ENCODE results near the gene CMTM3. TPM values are rescaled to one million over a fixed set of nuclear protein-coding genes. Genes with fewer than 3 reads are reported as not detected.

CMTM3 gene
- total and polyA plus RNA-seq, 9 of the 15 experiments (the other 6 are each of a cell fraction or from before 2014, with no cell fraction given) = 4.6 to 33.4 (median 17.5) TPM

DNA sequence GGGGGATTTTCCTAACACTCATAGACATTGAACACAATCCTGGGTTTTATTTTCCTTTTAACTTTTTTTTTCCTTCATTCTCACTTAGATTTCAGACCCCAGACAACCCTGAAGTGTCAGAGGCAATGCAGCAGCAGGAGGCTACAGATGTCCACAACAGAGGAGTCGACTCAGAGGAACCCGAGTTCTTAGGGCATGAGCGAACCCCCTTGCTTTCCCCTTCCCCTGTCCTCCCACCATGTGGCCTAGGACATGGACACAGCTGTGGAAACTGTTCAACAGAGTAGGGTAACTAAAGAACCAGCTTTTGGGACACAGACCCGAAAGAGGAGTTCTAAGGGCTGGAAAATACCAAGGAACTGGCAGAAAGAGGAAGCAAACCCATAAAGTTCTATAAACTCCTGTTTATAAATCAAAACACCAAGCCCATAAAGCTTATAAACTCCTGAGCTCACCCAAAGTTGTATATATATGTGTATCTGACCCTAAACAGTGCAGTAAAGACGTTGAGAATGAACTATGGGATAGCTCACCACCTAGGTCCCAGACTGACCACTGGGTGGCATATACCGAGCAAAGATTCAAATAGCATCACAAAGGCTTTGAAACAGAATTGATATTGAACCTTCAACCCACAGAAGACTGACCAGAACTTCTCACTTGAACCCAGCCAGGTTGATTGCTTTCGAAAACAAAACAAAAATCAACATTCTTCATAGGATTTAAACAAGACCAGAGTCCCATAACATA is 58.1 kb downstream of the CMTM3 start:
- peak overlapping the region; percentile 61; the same call in 2 of the 3 replicates for H3K27ac ChIP-seq (ENCODE audit: extremely low read depth, low read depth, low read length)
- H3K79me2 ChIP-seq (ENCODE audit: control insufficient read depth, insufficient read depth, low read length) = peaks cover 20% of the 10 kb centered on the region
- no peaks in the 10 kb centered on the region for H3K9me3 ChIP-seq (replicated peaks; ENCODE audit: control insufficient read depth, insufficient read depth, low read depth, low read length)
- no peaks in the 10 kb centered on the region for H4K20me1 ChIP-seq (replicated peaks; ENCODE audit: control insufficient read depth, insufficient read depth, low read length)
- H3K27me3 ChIP-seq (ENCODE audit: control insufficient read depth in 2 of 2, insufficient read depth in 2 of 2, low read length in 2 of 2) = no peaks in the 10 kb centered on the region
- H3K4me2 ChIP-seq (ENCODE audit: insufficient read depth, low read length) = no peak overlapping the region
- DNase-seq (ENCODE audit: extremely low read depth in 1 of 4, low spot score in 3 of 4) (peak; percentile 35 to 65 (median 49)), FAIRE-seq (peak; percentile 86), ATAC-seq (peak; percentile 83)
- H3K9me1 ChIP-seq (ENCODE audit: control insufficient read depth, insufficient read depth, low read length) = no peaks in the 10 kb centered on the region
- in situ Hi-C loops (cut with MboI) (no loop called here), intact Hi-C loops (cut with micrococcal nuclease) (loop anchor here (5.0 kb wide), 1 partner anchor 80 kb away; no protein-coding TSS in a partner anchor)
- ChIA-PET POLR2A (interaction anchor here (0.6 to 1.8 kb wide), 9 partner anchors 11 to 837 kb away, joined by 3 to 8 read pairs (median 4); partner anchors contain the start of gene CMTM4), CTCF (ENCODE audit: low intra/inter-chr PET ratio) (interaction anchor here (0.5 to 0.7 kb wide), 5 partner anchors 30 to 205 kb away, joined by 3 to 4 read pairs (median 4); no protein-coding TSS in a partner anchor)
- WGBS (ENCODE audit: insufficient coverage, low coverage, missing lambda C conversion rate) = 25% methylated on average over 7 of the region's 7 CpGs
- peaks cover 19 to 30% of the 10 kb centered on the region in 2 experiments; a peak in 4 of 5 replicates for H3K4me1 ChIP-seq (replicated peaks in 1 of 2; ENCODE audit: control insufficient read depth in 2 of 2, insufficient read depth in 2 of 2, low read length in 2 of 2)
- H3K36me3 ChIP-seq (ENCODE audit: control insufficient read depth, insufficient read depth, low read length) = no peaks in the 10 kb centered on the region
- peak overlapping the region; percentile 37; the same call in 1 of the 2 replicates for H2AFZ ChIP-seq (ENCODE audit: low read depth, low read length)
- BruUV-seq (replicated peaks) = no TSS peak
- peak overlapping the region; percentile 4 to 70; a peak in 2 of 4 replicates for H3K9ac ChIP-seq (ENCODE audit: insufficient read depth in 1 of 2, low read depth in 2 of 2, low read length in 2 of 2)
- H3K4me3 ChIP-seq = no peak overlapping the region
- peak; percentile 38; the same call in 1 of the 2 replicates for TF ChIP-seq REST (IDR thresholded peaks at IDR 0.05; ENCODE audit: borderline replicate concordance)
- no peak for TF ChIP-seq REST (CRISPR knock-in tag; IDR thresholded peaks at IDR 0.05; ENCODE audit: low read depth)
- no peak for TF ChIP-seq ZNF764 (CRISPR knock-in tag; IDR thresholded peaks at IDR 0.05; ENCODE audit: low read depth)
- TF ChIP-seq RAD21 (CRISPR knock-in tag; conservative IDR thresholded peaks at IDR 0.05 in 1 of 2, IDR thresholded peaks at IDR 0.05 in 1 of 2) = peak; percentile 35 to 60
- no peak for TF ChIP-seq SMARCE1 (IDR thresholded peaks at IDR 0.05)
- TF ChIP-seq ZKSCAN1 (IDR thresholded peaks at IDR 0.05; ENCODE audit: low read depth, low read length) = no peak
- no peak for TF ChIP-seq E2F3 (CRISPR knock-in tag; IDR thresholded peaks at IDR 0.05)
- no peak for TF ChIP-seq ZBTB8A (IDR thresholded peaks at IDR 0.05; ENCODE audit: partially characterized antibody)
- TF ChIP-seq HMG20A (CRISPR knock-in tag; conservative IDR thresholded peaks at IDR 0.05) = no peak
- no peak for TF ChIP-seq ILF3 (IDR thresholded peaks at IDR 0.05; ENCODE audit: borderline replicate concordance)
